Aorta (tissue), 5 donors: ENCODE results near the gene GALNT9. TPM values are rescaled to one million over a fixed set of nuclear protein-coding genes. Genes with fewer than 3 reads are reported as not detected.
A peak's percentile ranks its signal among the peaks of the same experiment; 100 is the strongest.

Experiments used
- ATAC-seq: fragments of 200-7000 bp; cut with Tn5 transposase; one replicate; pipeline ENCODE4 v1.9.1; 2022; ENCODE audit warnings: moderate library complexity; ENCODE audit not compliant: low FRiP score
- DNase-seq, 2 donors: peaks; one replicate each; pipeline ENCODE4 v3.0.0-alpha.2; 2020
- H3K27ac ChIP-seq, 2 donors: one replicate each; pipeline ENCODE4 v1.5.1; 2013; ENCODE audit warnings: low read length in 2 of 2, mild to moderate bottlenecking in 2 of 2, moderate library complexity in 2 of 2, control low read depth in 1 of 2, inconsistent platforms in 1 of 2, low read depth in 1 of 2
- H3K27me3 ChIP-seq, 2 donors: one replicate each; pipeline ENCODE4 v1.6.1; 2013; ENCODE audit warnings: control low read depth in 1 of 2, low read length in 1 of 2, mild to moderate bottlenecking in 1 of 2, moderate library complexity in 1 of 2; ENCODE audit not compliant: insufficient read depth in 2 of 2, control insufficient read depth in 1 of 2
- H3K36me3 ChIP-seq, 2 donors: one replicate each; pipeline ENCODE4 v1.6.1; 2013; ENCODE audit warnings: control low read depth in 1 of 2, low read length in 1 of 2, mild to moderate bottlenecking in 1 of 2; ENCODE audit not compliant: insufficient read depth in 2 of 2, control insufficient read depth in 1 of 2
- H3K4me1 ChIP-seq, 2 donors: one replicate each; pipeline ENCODE4 v1.6.1; 2013; ENCODE audit warnings: low read length in 2 of 2, control low read depth in 1 of 2, mild to moderate bottlenecking in 1 of 2, moderate library complexity in 1 of 2; ENCODE audit not compliant: insufficient read depth in 2 of 2, control insufficient read depth in 1 of 2
- H3K4me3 ChIP-seq, 2 donors: one replicate each; pipeline ENCODE4 v1.5.1; 2013; ENCODE audit warnings: low read length in 2 of 2, control low read depth in 1 of 2, mild to moderate bottlenecking in 1 of 2
- H3K9me3 ChIP-seq: one replicate; pipeline ENCODE4 v1.6.1; 2013; ENCODE audit warnings: mild to moderate bottlenecking, low read length; ENCODE audit not compliant: control insufficient read depth
- WGBS, 2 donors: extraction: QIAGEN DNeasy Blood & Tissue Kit; methylation state at CpG; one replicate each; pipeline ENCODE4 v1.1.7; 2013; 5-methylcytosine and 5-hydroxymethylcytosine counted together
- intact Hi-C, 2 donors: fragments of 100-400 bp; cut with DNase I; formaldehyde crosslinking; loops; one replicate each; pipeline versions ENCODE4 v1.14.2 to v1.15.0; 2022
- polyA plus RNA-seq, 2 donors: library from polyadenylated mRNA; stranded (reverse); fragments of 200-250 nt; gene quantifications; one replicate each; pipeline ENCODE4 v1.2.3, GENCODE V29; 2013
- total RNA-seq, 2 donors: library from RNA; stranded (reverse); fragmentation: NEBNext Ultra II Directional; extraction: Animal tissue kit (Norgen Biotek cat#: 25700); gene quantifications; one replicate each; pipeline ENCODE4 v1.2.1, GENCODE V29; 2021
- donor health status: healthy with polysubstance abuse.
- donor health status: Bipolar disorder and iron deficiency.
- donor health status: DM: no; HTN: no; CAD: no.
- donor health status: DM: no; HTN: no; CAD: no.
- donor health status: DM: yes; HTN: yes; CAD: no.

Gene GALNT9
- total and polyA plus RNA-seq, 4 donors: 0.62 to 0.84 TPM; not detected in 2

- Histone ChIP-seq H3K4me3 (no peak overlapping the region), H3K27me3 (no peaks in the 10 kb centered on the region), H3K27ac (no peak overlapping the region), H3K36me3 (no peaks in the 10 kb centered on the region), H3K9me3 (no peaks in the 10 kb centered on the region), H3K4me1 (no peaks in the 10 kb centered on the region)
- WGBS, 2 donors: 57 to 59% methylated on average over 39 of the region's 39 CpGs
- intact Hi-C loops: no loop called here
- ATAC-seq (no peak), DNase-seq (peak in 1 of 2 donors; percentile 37)
Observed at GRCh38 chr12:132178801-132179401, 150.5 kb downstream of the GALNT9 start.

GRCh38 chr12:132178316-132178715 is 151.1 kb downstream of the GALNT9 start:
- H3K27ac ChIP-seq: no peak overlapping the region
- H3K4me3 ChIP-seq: no peak overlapping the region
- no peaks in the 10 kb centered on the region for H3K4me1 ChIP-seq
- 50 to 54% methylated on average over 8 of the region's 8 CpGs for WGBS, 2 donors
- no peak for ATAC-seq
- H3K27me3 ChIP-seq: no peaks in the 10 kb centered on the region
- no peaks in the 10 kb centered on the region for H3K9me3 ChIP-seq
- no peaks in the 10 kb centered on the region for H3K36me3 ChIP-seq
- intact Hi-C loops: no loop called here
- peak in 1 of 2 donors; percentile 26 for DNase-seq

DNA sequence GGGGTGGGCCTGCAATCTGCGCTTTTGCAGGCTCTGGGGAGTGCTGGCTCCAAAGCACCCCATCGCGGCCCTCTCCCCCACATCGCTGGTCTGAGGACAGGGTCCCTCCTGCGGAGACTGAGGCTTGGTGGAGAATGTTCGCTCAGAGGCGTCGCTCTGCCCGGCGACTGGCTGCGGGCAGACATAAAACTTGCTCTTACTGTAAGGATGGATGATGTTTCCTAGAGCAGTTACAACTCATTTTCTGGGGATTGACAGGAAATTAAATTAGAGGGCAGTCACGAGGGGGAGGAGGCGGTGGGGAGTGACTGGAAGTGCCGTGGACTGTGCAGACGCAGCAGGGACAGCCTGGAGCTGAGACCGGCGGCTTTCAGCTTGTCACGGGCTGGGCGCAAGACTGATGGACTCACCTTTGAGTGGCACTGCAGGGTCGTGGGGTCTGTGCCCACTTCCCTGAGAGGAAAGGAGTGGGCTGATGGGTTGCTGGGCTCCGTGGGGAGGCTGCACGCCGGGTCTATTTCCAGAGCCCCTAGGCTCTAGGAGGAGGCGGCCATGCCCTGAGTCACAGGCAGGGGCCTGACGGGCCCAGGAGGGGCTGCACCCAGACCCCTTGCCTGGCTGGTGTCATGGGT is 152.4 kb downstream of the GALNT9 start:
- no peaks in the 10 kb centered on the region for H3K9me3 ChIP-seq
- intact Hi-C loops: no loop called here
- WGBS, 2 donors: 64 to 65% methylated on average over 25 of the region's 25 CpGs
- peak in 1 of 2 donors; percentile 39 for DNase-seq
- H3K4me3 ChIP-seq: no peak overlapping the region
- H3K4me1 ChIP-seq: no peaks in the 10 kb centered on the region
- no peak overlapping the region for H3K27ac ChIP-seq
- no peak for ATAC-seq
- H3K27me3 ChIP-seq: no peaks in the 10 kb centered on the region
- H3K36me3 ChIP-seq: no peaks in the 10 kb centered on the region

DNA sequence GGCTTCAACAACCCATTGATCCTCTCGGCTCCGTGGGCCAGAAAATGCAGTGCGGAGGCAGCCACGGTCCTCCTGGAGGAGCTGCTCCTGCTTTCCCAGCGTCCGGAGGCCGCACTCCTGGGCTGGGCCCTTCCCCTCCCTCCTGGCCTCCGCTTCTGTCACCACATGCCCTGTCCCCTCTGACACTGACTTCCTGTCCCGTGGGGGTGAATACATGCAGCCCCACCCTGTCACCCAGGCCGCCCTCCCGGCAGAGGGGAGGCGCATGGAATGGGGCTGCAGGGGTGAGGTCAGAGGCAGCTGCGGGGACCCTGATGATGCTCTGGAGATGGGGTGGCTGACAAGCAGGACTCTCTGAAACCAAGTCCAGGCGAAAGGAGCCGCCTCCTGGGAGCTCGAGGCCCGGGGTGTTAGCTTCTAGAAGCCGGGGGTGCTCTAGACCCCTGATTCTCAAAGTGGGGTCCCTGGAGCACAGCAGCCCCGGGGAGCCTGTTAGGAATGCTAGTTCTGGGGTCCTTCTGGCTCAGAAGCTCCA is 152.9 kb downstream of the GALNT9 start:
- Histone ChIP-seq H3K9me3 (no peaks in the 10 kb centered on the region), H3K27ac (no peak overlapping the region), H3K36me3 (no peaks in the 10 kb centered on the region), H3K4me3 (no peak overlapping the region), H3K27me3 (no peaks in the 10 kb centered on the region), H3K4me1 (no peaks in the 10 kb centered on the region)
- DNase-seq (peak in 1 of 2 donors; percentile 24), ATAC-seq (no peak)
- WGBS, 2 donors: 57 to 58% methylated on average over 19 of the region's 19 CpGs
- intact Hi-C loops: no loop called here

DNA sequence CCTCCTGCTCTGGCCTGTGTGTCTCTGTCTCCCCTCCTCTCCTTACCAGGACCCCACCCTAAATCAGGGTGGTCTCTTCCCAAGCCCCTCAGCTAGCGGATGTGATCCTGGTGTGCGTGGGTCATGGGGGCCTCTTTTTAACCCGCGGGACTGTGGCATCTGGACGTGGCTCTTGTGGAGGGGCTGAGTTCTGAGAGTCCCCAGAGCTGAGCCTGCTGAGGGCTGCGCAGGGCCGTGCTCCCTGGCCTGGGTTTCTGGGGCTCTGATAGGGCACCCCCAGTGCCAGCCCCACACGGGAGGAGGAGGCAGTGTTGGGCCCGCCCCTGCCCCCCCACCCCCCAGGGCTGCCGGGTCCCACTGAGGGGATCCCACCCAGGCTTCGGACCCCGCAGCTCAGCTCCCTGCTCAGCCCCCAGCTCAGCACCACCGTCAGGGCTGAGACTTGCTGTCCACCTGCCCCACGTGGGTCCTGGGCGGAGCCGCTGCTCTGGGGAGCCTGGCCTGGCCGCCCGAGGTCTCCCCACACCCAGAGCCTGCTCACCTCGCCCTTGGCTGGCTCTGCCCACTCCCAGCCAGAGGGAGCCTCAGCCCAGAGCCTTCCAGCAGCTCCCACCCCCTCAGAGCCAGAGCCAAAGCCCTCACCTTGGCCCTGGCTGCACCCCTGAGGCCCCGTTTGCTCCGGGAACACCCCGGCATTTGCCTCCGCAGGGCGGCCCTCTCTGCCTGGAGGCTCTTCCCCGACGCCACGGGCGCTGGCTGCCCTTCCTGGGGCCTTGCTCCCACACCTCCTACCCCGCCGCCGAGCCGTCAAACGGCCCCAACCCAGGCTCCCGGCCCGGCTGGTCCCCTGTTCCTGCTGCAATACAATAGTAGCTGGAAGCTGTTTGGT is 153.6 kb downstream of the GALNT9 start:
- ATAC-seq: no peak

DNA sequence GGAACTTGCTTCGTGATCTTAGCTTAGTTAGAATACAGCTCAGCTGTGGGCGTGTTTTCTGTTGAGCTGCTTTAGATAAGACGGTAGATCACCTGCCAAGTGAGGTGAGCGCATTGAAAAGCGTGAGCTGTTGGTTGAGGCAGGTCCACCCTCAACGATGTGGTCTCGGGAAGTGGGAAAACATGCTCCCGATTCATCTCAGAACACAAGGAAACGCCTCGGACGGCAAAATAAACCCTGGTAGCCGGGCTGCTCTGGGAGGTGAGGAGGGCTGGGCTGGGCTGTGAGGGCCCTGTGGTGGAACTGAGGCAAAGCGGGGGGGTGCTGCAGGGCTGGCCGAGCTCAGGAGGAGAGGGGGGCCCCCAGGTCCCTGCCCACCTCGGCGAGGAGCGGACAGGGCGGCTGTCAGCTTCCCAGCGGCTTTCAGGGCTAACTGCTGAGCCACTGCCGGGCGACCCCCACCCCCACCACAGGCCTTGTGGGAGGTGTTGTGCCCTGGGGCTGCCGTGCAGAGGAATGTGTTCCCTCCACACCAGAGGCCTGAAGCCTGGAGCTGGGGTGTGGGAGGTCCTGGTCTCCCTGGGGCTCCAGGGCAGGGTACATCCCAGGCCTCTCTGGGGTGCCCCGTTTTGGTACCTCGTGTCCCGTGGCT is 154.4 kb downstream of the GALNT9 start:
- Histone ChIP-seq H3K4me3 (no peak overlapping the region), H3K36me3 (no peaks in the 10 kb centered on the region), H3K9me3 (no peaks in the 10 kb centered on the region), H3K4me1 (no peaks in the 10 kb centered on the region), H3K27me3 (no peaks in the 10 kb centered on the region), H3K27ac (no peak overlapping the region)
- no peak for ATAC-seq
- whole genome bisulfite sequencing, 2 donors: 56 to 58% methylated on average over 24 to 25 of the region's 25 CpGs
- intact Hi-C loops: no loop called here
- DNase-seq: peak in 1 of 2 donors; percentile 33

More for the DNA sequence above, 153.6 kb downstream of the GALNT9 start:
- 70% methylated on average over 31 to 35 of the region's 35 CpGs for WGBS, 2 donors
- Histone ChIP-seq H3K9me3 (no peaks in the 10 kb centered on the region), H3K4me1 (no peaks in the 10 kb centered on the region), H3K27me3 (no peaks in the 10 kb centered on the region), H3K4me3 (no peak overlapping the region), H3K27ac (no peak overlapping the region), H3K36me3 (no peaks in the 10 kb centered on the region)
- peak in 1 of 2 donors; percentile 46 for DNase-seq
- intact Hi-C loops: no loop called here

DNA sequence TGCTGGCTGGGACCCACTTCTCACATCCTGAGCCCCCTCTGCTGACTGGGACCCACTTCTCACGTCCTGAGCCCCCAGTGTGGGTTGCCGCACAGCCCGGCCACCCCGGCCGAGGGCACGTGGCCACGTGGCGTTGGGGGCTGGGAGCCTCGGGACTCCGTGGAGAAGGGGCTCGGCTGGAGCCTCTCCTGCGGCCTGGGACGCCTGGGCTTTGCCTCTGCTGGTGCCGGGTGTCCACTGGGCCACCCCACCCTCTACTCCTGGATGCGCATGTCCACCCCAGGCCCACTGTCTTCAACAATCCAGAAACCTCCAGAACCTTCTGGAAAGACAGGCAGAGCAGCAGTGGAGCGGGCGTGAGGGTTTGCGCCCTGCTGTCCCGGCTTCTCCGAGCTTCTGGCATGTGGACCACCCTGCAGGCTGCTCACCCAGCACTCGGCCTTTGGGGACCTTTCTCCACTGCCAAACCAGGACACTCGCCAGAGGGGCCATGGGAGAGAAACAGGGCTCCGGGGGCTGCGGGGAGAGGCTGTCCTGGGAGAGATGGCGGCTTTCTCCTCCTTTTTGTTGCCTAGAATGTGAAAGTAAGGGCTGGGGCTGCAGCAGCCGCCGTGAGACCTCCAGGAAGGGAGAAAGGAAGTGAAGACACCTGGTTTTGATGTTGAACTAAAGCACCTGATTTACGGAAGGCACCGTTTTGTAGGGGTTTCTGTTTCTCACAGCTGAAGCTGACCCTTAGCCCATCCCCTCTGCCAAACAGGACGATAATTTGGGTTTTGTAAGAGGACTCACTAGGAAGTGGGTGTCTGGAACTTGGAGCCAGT is 155.2 kb downstream of the GALNT9 start:
- Histone ChIP-seq H3K4me1 (no peaks in the 10 kb centered on the region), H3K27me3 (no peaks in the 10 kb centered on the region), H3K4me3 (no peak overlapping the region), H3K27ac (no peak overlapping the region), H3K36me3 (no peaks in the 10 kb centered on the region), H3K9me3 (no peaks in the 10 kb centered on the region)
- DNase-seq: peak in 1 of 2 donors; percentile 38
- WGBS, 2 donors: 78 to 80% methylated on average over 30 of the region's 30 CpGs
- ATAC-seq: no peak
- intact Hi-C loops: no loop called here
